CD14-positive monocyte (primary cell): Measurements from ENCODE around the gene HCN4. TPM values are rescaled to one million over a fixed set of nuclear protein-coding genes. Genes with fewer than 3 reads are reported as not detected.

Experiments
- DNase-seq, 3 donors: peaks; one replicate each; pipeline ENCODE4 v3.0.0-alpha.2; 2011 to 2022
- H2AFZ ChIP-seq: 2 replicates; pipeline ENCODE4 v1.6.0; 2012; ENCODE audit warnings: mild to moderate bottlenecking, low read depth, low read length, inconsistent platforms; ENCODE audit not compliant: insufficient read depth, poor library complexity, severe bottlenecking
- H3K27ac ChIP-seq, 2 donors: 1 replicate in 1 of 2; 2 replicates in 1 of 2; pipeline ENCODE4 v1.5.1; 2012 to 2013; ENCODE audit warnings: low read length in 2 of 2, control low read depth in 1 of 2, inconsistent platforms in 1 of 2, low read depth in 1 of 2, mild to moderate bottlenecking in 1 of 2
- H3K27me3 ChIP-seq, 2 donors: one replicate each; pipeline versions ENCODE4 v1.6.0 to v1.6.1; 2011 to 2013; ENCODE audit warnings: low read length in 2 of 2; ENCODE audit not compliant: control insufficient read depth in 2 of 2, insufficient read depth in 2 of 2
- H3K36me3 ChIP-seq, 2 donors: replicated peaks in 1 of 2; 1 replicate in 1 of 2; 2 replicates in 1 of 2; pipeline versions ENCODE4 v1.5.1 to v1.6.1; 2012 to 2013; ENCODE audit warnings: low read length in 2 of 2, control low read depth in 1 of 2, inconsistent platforms in 1 of 2, mild to moderate bottlenecking in 1 of 2; ENCODE audit not compliant: insufficient read depth in 2 of 2, control insufficient read depth in 1 of 2
- H3K4me1 ChIP-seq, 2 donors: 1 replicate in 1 of 2; 2 replicates in 1 of 2; pipeline versions ENCODE4 v1.5.1 to v1.6.1; 2012 to 2013; ENCODE audit warnings: low read length in 2 of 2, control low read depth in 1 of 2, inconsistent platforms in 1 of 2, mild to moderate bottlenecking in 1 of 2, moderate library complexity in 1 of 2; ENCODE audit not compliant: insufficient read depth in 2 of 2, control insufficient read depth in 1 of 2
- H3K4me2 ChIP-seq: replicated peaks from 2 replicates; pipeline ENCODE3; 2012; ENCODE audit warnings: low read length, moderate library complexity, mild to moderate bottlenecking; ENCODE audit not compliant: poor library complexity, severe bottlenecking; ENCODE audit errors: extremely low read depth
- H3K4me3 ChIP-seq, 3 experiments: fragments of 200-600 bp in 1 of 3; sonication (generic) in 1 of 3; replicated peaks in 1 of 3; 1 replicate in 2 of 3; 2 replicates in 1 of 3; pipeline ENCODE4 v1.5.1; 2011 to 2013; ENCODE audit warnings: low read length in 3 of 3, mild to moderate bottlenecking in 3 of 3, control low read depth in 2 of 3, low read depth in 2 of 3, inconsistent platforms in 1 of 3, moderate library complexity in 1 of 3
- H3K79me2 ChIP-seq: 2 replicates; pipeline ENCODE4 v1.6.0; 2012; ENCODE audit warnings: mild to moderate bottlenecking, control low read depth, inconsistent platforms, low read length, moderate library complexity; ENCODE audit not compliant: insufficient read depth
- H3K9ac ChIP-seq: 2 replicates; pipeline ENCODE4 v1.6.0; 2017; ENCODE audit warnings: low read length, mild to moderate bottlenecking; ENCODE audit not compliant: insufficient read depth, poor library complexity, severe bottlenecking
- H3K9me3 ChIP-seq, 2 donors: replicated peaks in 1 of 2; 1 replicate in 1 of 2; 2 replicates in 1 of 2; pipeline versions ENCODE4 v1.5.1 to v1.6.1; 2012 to 2013; ENCODE audit warnings: low read length in 2 of 2, control low read depth in 1 of 2; ENCODE audit not compliant: control insufficient read depth in 1 of 2, insufficient read depth in 1 of 2
- H4K20me1 ChIP-seq: 2 replicates; pipeline ENCODE4 v1.6.0; 2012; ENCODE audit warnings: mild to moderate bottlenecking, low read length, control low read depth, moderate library complexity; ENCODE audit not compliant: insufficient read depth
- H3K27ac Mint-ChIP-seq, 7 donors: one replicate each; pipeline ENCODE4 v1.8.0; 2020; ENCODE audit warnings: mild to moderate bottlenecking in 7 of 7, mixed read lengths in 7 of 7, moderate library complexity in 6 of 7, inconsistent platforms in 2 of 7
- H3K27me3 Mint-ChIP-seq, 3 donors: one replicate each; pipeline ENCODE4 v1.8.0; 2021 to 2022; ENCODE audit warnings: low read depth in 3 of 3, mild to moderate bottlenecking in 3 of 3, mixed read lengths in 3 of 3, moderate library complexity in 3 of 3, inconsistent platforms in 1 of 3
- H3K36me3 Mint-ChIP-seq, 2 donors: one replicate each; pipeline ENCODE4 v1.8.0; 2020; ENCODE audit warnings: mixed read lengths in 2 of 2, inconsistent platforms in 1 of 2, mild to moderate bottlenecking in 1 of 2
- H3K4me1 Mint-ChIP-seq: one replicate; pipeline ENCODE4 v1.8.0; 2020; ENCODE audit warnings: mild to moderate bottlenecking, mixed read lengths
- H3K4me3 Mint-ChIP-seq, 2 donors: one replicate each; pipeline ENCODE4 v1.8.0; 2020; ENCODE audit warnings: mild to moderate bottlenecking in 2 of 2, mixed read lengths in 2 of 2, moderate library complexity in 1 of 2
- H3K9me3 Mint-ChIP-seq, 7 donors: one replicate each; pipeline ENCODE4 v1.8.0; 2020 to 2022; ENCODE audit warnings: mixed read lengths in 7 of 7, mild to moderate bottlenecking in 6 of 7, moderate library complexity in 6 of 7, inconsistent platforms in 2 of 7
- CTCF ChIP-seq: fragments of 200-600 bp; IDR thresholded peaks from one replicate; pipeline ENCODE4 v1.8.0; 2022; ENCODE audit warnings: antibody characterized with exemption, mild to moderate bottlenecking
- WGBS: methylation state at CpG from one replicate; pipeline ENCODE4 v1.1.5; 2013; ENCODE audit warnings: missing lambda C conversion rate; ENCODE audit not compliant: insufficient coverage; 5-methylcytosine and 5-hydroxymethylcytosine counted together
- intact Hi-C, 2 donors: fragments of 100-400 bp; cut with micrococcal nuclease; formaldehyde crosslinking; loops; one replicate each; pipeline versions ENCODE4 v1.15.0 to v1.15.1; 2023
- polyA plus RNA-seq, 3 donors: library from polyadenylated mRNA; depleted of rRNA in 1 of 3; unstranded in 2 of 3; stranded (reverse) in 1 of 3; fragments of 300-500 nt in 2 of 3; fragments of >200 nt in 1 of 3; fragmentation: Illumina TruSeq in 2 of 3; gene quantifications; 1 replicate in 2 of 3; 2 replicates in 1 of 3; pipeline ENCODE4 v1.2.3, GENCODE V29; 2012 to 2021

HCN4 gene
- polyA plus RNA-seq, 3 donors, result not detected

GRCh38 chr15:73345658-73346057 is 23.1 kb downstream of the HCN4 start:
- H3K4me3 ChIP-seq, result no peak overlapping the region
- no peaks in the 10 kb centered on the region for H3K4me1 ChIP-seq
- H3K27ac Mint-ChIP-seq, result no peak overlapping the region
- peaks cover 12 to 16% (median 15%) of the 10 kb centered on the region in 3 donors for H3K27me3 Mint-ChIP-seq
- H3K27me3 ChIP-seq, result peaks cover 0 to 2% of the 10 kb centered on the region in 2 donors
- no peak for DNase-seq
- WGBS, result 79% methylated on average over 2 of the region's 7 CpGs
- H3K4me2 ChIP-seq, result no peak overlapping the region
- no peak overlapping the region for H3K4me3 Mint-ChIP-seq
- H4K20me1 ChIP-seq, result no peaks in the 10 kb centered on the region
- H3K79me2 ChIP-seq, result no peaks in the 10 kb centered on the region
- H3K36me3 Mint-ChIP-seq, result no peaks in the 10 kb centered on the region
- H3K9ac ChIP-seq, result no peak overlapping the region
- no peak for TF ChIP-seq CTCF
- no peaks in the 10 kb centered on the region for H3K36me3 ChIP-seq
- no peak overlapping the region for H3K27ac ChIP-seq
- intact Hi-C loops, result no loop called here
- H2AFZ ChIP-seq, result no peak overlapping the region
- H3K4me1 Mint-ChIP-seq, result no peaks in the 10 kb centered on the region
- H3K9me3 ChIP-seq, result peaks cover 0 to 4% of the 10 kb centered on the region in 2 donors
- peaks cover 0 to 11% (median 5%) of the 10 kb centered on the region in 7 donors for H3K9me3 Mint-ChIP-seq

- no peaks in the 10 kb centered on the region for H3K36me3 ChIP-seq
- H3K27me3 ChIP-seq, result peaks cover 0 to 2% of the 10 kb centered on the region in 2 donors
- H3K4me3 Mint-ChIP-seq, result no peak overlapping the region
- H3K27ac Mint-ChIP-seq, result no peak overlapping the region
- no peaks in the 10 kb centered on the region for H3K36me3 Mint-ChIP-seq
- no peak overlapping the region for H3K27ac ChIP-seq
- H3K79me2 ChIP-seq, result no peaks in the 10 kb centered on the region
- 85% methylated on average over 3 of the region's 3 CpGs for WGBS
- intact Hi-C loops, result no loop called here
- no peak for TF ChIP-seq CTCF
- H3K4me1 ChIP-seq, result no peaks in the 10 kb centered on the region
- H2AFZ ChIP-seq, result no peak overlapping the region
- H3K27me3 Mint-ChIP-seq, result peaks cover 15% of the 10 kb centered on the region in 3 donors
- no peaks in the 10 kb centered on the region for H4K20me1 ChIP-seq
- peaks cover 0 to 13% (median 5%) of the 10 kb centered on the region in 7 donors for H3K9me3 Mint-ChIP-seq
- no peak for DNase-seq
- H3K9me3 ChIP-seq, result peaks cover 0 to 4% of the 10 kb centered on the region in 2 donors
- H3K4me3 ChIP-seq, result no peak overlapping the region
- H3K4me2 ChIP-seq, result no peak overlapping the region
- H3K9ac ChIP-seq, result no peak overlapping the region
- H3K4me1 Mint-ChIP-seq, result no peaks in the 10 kb centered on the region
Observed at GRCh38 chr15:73344056-73344455, 24.7 kb downstream of the HCN4 start.
